ENCODE data around the gene SGSM1. TPM values are rescaled to one million over a fixed set of nuclear protein-coding genes. Genes with fewer than 3 reads are reported as not detected.

SGSM1 gene
- total and polyA plus RNA-seq, 8 donors: 0.68 to 4.7 (median 2.5) TPM

- no peak for TF ChIP-seq POLR2AphosphoS5 (IDR thresholded peaks at IDR 0.05)
- no peak for TF ChIP-seq POLR2A (IDR thresholded peaks at IDR 0.05)
- no peak for TF ChIP-seq EP300 (IDR thresholded peaks at IDR 0.05)
- TF ChIP-seq CTCF (IDR thresholded peaks at IDR 0.05): no peak
- H3K27ac ChIP-seq: no peak overlapping the region
- 80 to 93% (median 85%) methylated on average over 2 of the region's 2 CpGs for WGBS, 5 donors
- no peak overlapping the region for H3K4me3 ChIP-seq
- no peaks in the 10 kb centered on the region for H3K36me3 ChIP-seq
- DNase-seq: no peak
- H3K9me3 ChIP-seq: no peaks in the 10 kb centered on the region
- intact Hi-C loops (cut with DNase I; ENCODE audit: low total_unique reads): no loop called here
- H3K4me1 ChIP-seq: peaks cover 19 to 33% (median 28%) of the 10 kb centered on the region in 4 donors
- H3K27me3 ChIP-seq: peaks cover 0 to 25% (median 6%) of the 10 kb centered on the region in 3 donors
These were observed 151.0 kb downstream of the SGSM1 start for GRCh38 chr22:24957043-24957442.

- 85 to 93% (median 88%) methylated on average over 11 of the region's 11 CpGs for WGBS, 5 donors
- Histone ChIP-seq H3K9me3 (no peaks in the 10 kb centered on the region), H3K27ac (no peak overlapping the region), H3K4me3 (no peak overlapping the region), H3K36me3 (no peaks in the 10 kb centered on the region), H3K27me3 (no peaks in the 10 kb centered on the region), H3K4me1 (peaks cover 6 to 16% (median 13%) of the 10 kb centered on the region in 4 donors)
- no peak for DNase-seq
- TF ChIP-seq POLR2AphosphoS5 (IDR thresholded peaks at IDR 0.05): no peak
- no peak for TF ChIP-seq CTCF (IDR thresholded peaks at IDR 0.05)
- no peak for TF ChIP-seq EP300 (IDR thresholded peaks at IDR 0.05)
- no peak for TF ChIP-seq POLR2A (IDR thresholded peaks at IDR 0.05)
- intact Hi-C loops (cut with DNase I; ENCODE audit: low total_unique reads): no loop called here
These were observed 155.3 kb downstream of the SGSM1 start for GRCh38 chr22:24961217-24961844.

GRCh38 chr22:24962094-24962493 lies 156.1 kb downstream of the SGSM1 start:
- 88 to 96% (median 94%) methylated on average over 8 of the region's 8 CpGs for WGBS, 5 donors
- Histone ChIP-seq H3K9me3 (no peaks in the 10 kb centered on the region), H3K4me1 (peaks cover 6 to 22% (median 19%) of the 10 kb centered on the region in 4 donors), H3K27me3 (no peaks in the 10 kb centered on the region), H3K36me3 (no peaks in the 10 kb centered on the region), H3K27ac (no peak overlapping the region), H3K4me3 (no peak overlapping the region)
- DNase-seq: no peak
- intact Hi-C loops (cut with DNase I; ENCODE audit: low total_unique reads): no loop called here
- TF ChIP-seq POLR2AphosphoS5 (IDR thresholded peaks at IDR 0.05) (no peak), POLR2A (IDR thresholded peaks at IDR 0.05) (no peak), EP300 (IDR thresholded peaks at IDR 0.05) (no peak), CTCF (IDR thresholded peaks at IDR 0.05) (no peak)

- intact Hi-C loops (cut with DNase I; ENCODE audit: low total_unique reads): no loop called here
- no peaks in the 10 kb centered on the region for H3K36me3 ChIP-seq
- WGBS, 5 donors: 79 to 94% (median 90%) methylated on average over 8 to 11 of the region's 11 CpGs
- DNase-seq: no peak
- H3K4me1 ChIP-seq: peaks cover 6 to 29% (median 22%) of the 10 kb centered on the region in 4 donors
- no peak overlapping the region for H3K27ac ChIP-seq
- no peaks in the 10 kb centered on the region for H3K9me3 ChIP-seq
- no peak overlapping the region for H3K4me3 ChIP-seq
- no peaks in the 10 kb centered on the region for H3K27me3 ChIP-seq
- no peak for TF ChIP-seq EP300 (IDR thresholded peaks at IDR 0.05)
- TF ChIP-seq POLR2A (IDR thresholded peaks at IDR 0.05): no peak
- no peak for TF ChIP-seq CTCF (IDR thresholded peaks at IDR 0.05)
- no peak for TF ChIP-seq POLR2AphosphoS5 (IDR thresholded peaks at IDR 0.05)
These were observed 156.8 kb downstream of the SGSM1 start for GRCh38 chr22:24962835-24963234.
